ACC112 (cell line): Measurements from ENCODE around the gene GPR3.

Source experiments
- H2AFZ ChIP-seq: fragments of 200-600 bp; sonication (generic); one replicate; pipeline ENCODE4 v1.6.0; 2017; ENCODE audit warnings: antibody characterized with exemption, low read length; ENCODE audit not compliant: unreplicated experiment
- H3K27ac ChIP-seq: fragments of 200-600 bp; sonication (generic); 2 replicates; pipeline ENCODE4 v1.5.1; 2014; ENCODE audit warnings: low read depth, mild to moderate bottlenecking, antibody characterized with exemption, low read length, moderate library complexity
- H3K27me3 ChIP-seq: fragments of 200-600 bp; sonication (generic); 2 replicates; pipeline ENCODE4 v1.6.1; 2014; ENCODE audit warnings: mild to moderate bottlenecking, antibody characterized with exemption, low read length, moderate library complexity, mixed read lengths; ENCODE audit not compliant: insufficient read depth
- H3K36me3 ChIP-seq: fragments of 200-600 bp; sonication (generic); 2 replicates; pipeline ENCODE4 v1.6.1; 2016; ENCODE audit warnings: mild to moderate bottlenecking, antibody characterized with exemption, low read length, moderate library complexity, mixed read lengths; ENCODE audit not compliant: insufficient read depth
- H3K4me1 ChIP-seq: fragments of 200-600 bp; sonication (generic); one replicate; pipeline ENCODE4 v1.6.1; 2016; ENCODE audit warnings: low read length, mixed read lengths; ENCODE audit not compliant: insufficient read depth, unreplicated experiment, control insufficient read depth
- H3K4me3 ChIP-seq: fragments of 200-600 bp; sonication (generic); 2 replicates; pipeline ENCODE4 v1.5.1; 2014; ENCODE audit warnings: mild to moderate bottlenecking, low read depth, low read length
- H3K79me2 ChIP-seq: fragments of 200-600 bp; sonication (generic); one replicate; pipeline ENCODE4 v1.6.0; 2016; ENCODE audit warnings: low read length; ENCODE audit not compliant: control insufficient read depth, unreplicated experiment, insufficient read depth

Gene GPR3

GRCh38 chr1:27414091-27414490 lies 21.7 kb downstream of the GPR3 start:
- Histone ChIP-seq H3K4me3 (no peak overlapping the region), H3K79me2 (peaks cover 2% of the 10 kb centered on the region), H3K27me3 (no peaks in the 10 kb centered on the region), H2AFZ (no peak overlapping the region), H3K36me3 (peaks cover 39% of the 10 kb centered on the region), H3K27ac (no peak overlapping the region), H3K4me1 (peaks cover 14% of the 10 kb centered on the region)

DNA sequence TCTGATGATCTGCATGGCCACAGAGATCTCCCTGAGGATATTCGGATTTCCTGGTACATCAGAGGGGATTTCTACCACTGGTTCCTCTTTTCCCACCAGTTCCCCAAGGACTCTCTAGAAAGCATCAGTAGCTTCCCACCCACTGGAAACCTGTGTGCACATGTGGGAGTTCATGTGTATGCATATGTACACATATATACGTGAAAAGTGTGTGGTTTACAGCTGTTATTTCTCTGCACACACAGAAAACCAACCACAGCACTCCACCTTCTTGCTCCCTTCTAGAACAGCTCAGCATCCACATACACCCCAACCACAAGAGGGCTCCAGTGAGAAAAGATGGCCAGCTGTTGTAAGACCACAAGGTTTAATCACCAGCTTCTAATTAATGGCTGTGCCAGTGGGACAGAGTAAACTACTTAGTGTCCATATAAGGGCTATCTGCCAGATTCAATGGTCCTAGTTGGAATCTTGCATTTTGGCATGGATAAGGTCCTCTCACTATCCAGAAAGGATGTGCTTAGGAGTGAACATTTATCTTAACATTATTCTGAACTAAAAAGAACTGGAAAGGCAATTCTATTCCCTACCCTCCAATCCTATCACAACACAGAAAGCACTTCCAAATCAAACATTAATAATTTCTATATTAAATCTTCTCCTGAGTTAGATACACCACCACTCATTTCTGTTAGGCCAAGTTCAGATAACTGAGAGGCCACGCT lies 24.1 kb downstream of the GPR3 start:
- Histone ChIP-seq H3K27ac (no peak overlapping the region), H3K4me3 (no peak overlapping the region), H3K36me3 (peaks cover 32% of the 10 kb centered on the region), H3K27me3 (no peaks in the 10 kb centered on the region), H3K4me1 (peaks cover 19% of the 10 kb centered on the region), H2AFZ (no peak overlapping the region), H3K79me2 (peaks cover 15% of the 10 kb centered on the region)

DNA sequence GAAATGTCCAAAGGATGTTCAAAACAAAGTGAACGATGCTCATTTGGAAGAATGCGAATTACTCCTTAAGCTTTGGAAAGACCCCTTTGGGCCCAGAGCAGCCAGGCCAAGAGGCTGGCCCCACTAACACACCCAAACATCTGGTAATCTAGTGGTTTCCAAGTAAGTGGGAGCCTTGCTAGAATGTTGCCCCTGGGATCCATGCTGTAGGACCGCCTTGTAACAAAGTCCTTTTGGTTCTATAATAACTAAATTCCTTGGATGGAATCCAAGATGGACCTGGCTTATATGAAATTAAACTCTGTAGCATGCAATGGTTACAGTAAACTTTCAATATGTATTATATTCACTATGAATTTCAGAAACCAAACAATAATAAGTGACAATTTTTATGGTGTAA lies 25.3 kb downstream of the GPR3 start:
- H3K4me3 ChIP-seq, result no peak overlapping the region
- no peaks in the 10 kb centered on the region for H3K27me3 ChIP-seq
- peaks cover 16% of the 10 kb centered on the region for H3K79me2 ChIP-seq
- H3K36me3 ChIP-seq, result peaks cover 32% of the 10 kb centered on the region
- H2AFZ ChIP-seq, result no peak overlapping the region
- H3K4me1 ChIP-seq, result peaks cover 19% of the 10 kb centered on the region
- peak overlapping the region; percentile 81 for H3K27ac ChIP-seq

DNA sequence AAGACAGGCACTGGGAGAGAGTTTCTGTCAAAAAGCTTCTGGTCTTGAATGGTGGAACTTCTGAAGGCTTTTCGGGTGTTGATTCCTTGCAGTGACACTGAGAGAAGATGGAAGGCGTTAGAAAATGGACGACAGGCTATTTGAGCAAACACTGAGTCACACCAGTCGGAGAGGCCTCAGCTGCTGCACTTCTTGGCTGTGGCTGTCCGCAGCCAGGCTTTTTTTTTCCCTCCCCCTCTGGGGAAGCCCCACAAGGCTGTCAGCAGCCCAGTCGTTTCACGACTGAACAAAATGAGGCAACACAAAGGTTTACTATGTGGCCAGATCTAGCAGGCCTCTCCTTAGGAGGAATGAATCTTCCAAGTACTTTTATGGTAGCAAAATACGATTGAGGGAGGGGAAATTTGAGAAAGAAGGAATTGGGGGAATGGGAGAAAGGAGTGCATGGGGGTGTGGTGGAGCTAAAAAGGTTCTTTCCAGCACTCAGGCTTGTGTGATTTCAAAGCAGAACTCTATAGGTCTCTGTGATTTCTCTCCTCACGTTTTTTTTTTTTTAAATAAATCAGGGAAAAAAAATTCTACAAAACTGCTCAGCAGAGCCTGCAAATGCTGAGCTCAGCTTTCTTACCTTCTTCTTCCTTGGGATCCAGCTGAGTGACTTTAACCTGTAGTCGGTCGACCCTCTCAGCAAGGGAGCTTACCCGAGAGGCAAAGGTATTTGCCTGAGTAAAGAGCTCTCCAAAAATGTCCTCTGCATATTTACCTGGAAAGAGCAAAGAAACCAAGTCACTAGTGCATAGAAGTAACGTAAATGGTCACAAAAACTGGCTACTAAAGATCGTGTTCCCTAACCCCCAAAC lies 26.1 kb downstream of the GPR3 start:
- peaks cover 25% of the 10 kb centered on the region for H3K36me3 ChIP-seq
- H3K4me3 ChIP-seq, result no peak overlapping the region
- peaks cover 19% of the 10 kb centered on the region for H3K79me2 ChIP-seq
- peak overlapping the region; percentile 81 for H3K27ac ChIP-seq
- no peaks in the 10 kb centered on the region for H3K27me3 ChIP-seq
- H2AFZ ChIP-seq, result peak overlapping the region; percentile 53
- peaks cover 19% of the 10 kb centered on the region for H3K4me1 ChIP-seq

- H3K27me3 ChIP-seq, result no peaks in the 10 kb centered on the region
- H3K36me3 ChIP-seq, result peaks cover 3% of the 10 kb centered on the region; the same call in 1 of the 2 replicates
- H3K27ac ChIP-seq, result no peak overlapping the region
- H3K4me1 ChIP-seq, result peaks cover 16% of the 10 kb centered on the region
- H3K79me2 ChIP-seq, result peaks cover 31% of the 10 kb centered on the region
- no peak overlapping the region for H2AFZ ChIP-seq
- no peak overlapping the region for H3K4me3 ChIP-seq
Measured at GRCh38 chr1:27423709-27424108, 31.3 kb downstream of the GPR3 start.

GRCh38 chr1:27427329-27427728 lies 34.9 kb downstream of the GPR3 start:
- no peak overlapping the region for H2AFZ ChIP-seq
- H3K4me1 ChIP-seq, result peaks cover 25% of the 10 kb centered on the region
- no peak overlapping the region for H3K4me3 ChIP-seq
- H3K27me3 ChIP-seq, result no peaks in the 10 kb centered on the region
- peaks cover 42% of the 10 kb centered on the region for H3K79me2 ChIP-seq
- peaks cover 3% of the 10 kb centered on the region; the same call in 1 of the 2 replicates for H3K36me3 ChIP-seq
- H3K27ac ChIP-seq, result no peak overlapping the region

- H3K4me1 ChIP-seq, result peaks cover 25% of the 10 kb centered on the region
- no peaks in the 10 kb centered on the region for H3K27me3 ChIP-seq
- H3K36me3 ChIP-seq, result peaks cover 3% of the 10 kb centered on the region; the same call in 1 of the 2 replicates
- peaks cover 39% of the 10 kb centered on the region for H3K79me2 ChIP-seq
- H2AFZ ChIP-seq, result no peak overlapping the region
- no peak overlapping the region for H3K4me3 ChIP-seq
- no peak overlapping the region for H3K27ac ChIP-seq
Measured at GRCh38 chr1:27427816-27428315, 35.4 kb downstream of the GPR3 start.

- no peaks in the 10 kb centered on the region for H3K27me3 ChIP-seq
- H3K4me1 ChIP-seq, result peaks cover 25% of the 10 kb centered on the region
- H3K27ac ChIP-seq, result no peak overlapping the region
- H3K4me3 ChIP-seq, result no peak overlapping the region
- H2AFZ ChIP-seq, result no peak overlapping the region
- peaks cover 44% of the 10 kb centered on the region for H3K79me2 ChIP-seq
- peaks cover 3% of the 10 kb centered on the region; the same call in 1 of the 2 replicates for H3K36me3 ChIP-seq
Measured at GRCh38 chr1:27428316-27429028, 36.0 kb downstream of the GPR3 start.

GRCh38 chr1:27429029-27429425 lies 36.6 kb downstream of the GPR3 start:
- Histone ChIP-seq H3K36me3 (peaks cover 3% of the 10 kb centered on the region; the same call in 1 of the 2 replicates), H3K79me2 (peaks cover 45% of the 10 kb centered on the region), H3K4me1 (peaks cover 25% of the 10 kb centered on the region), H3K27me3 (no peaks in the 10 kb centered on the region), H3K27ac (no peak overlapping the region), H2AFZ (no peak overlapping the region), H3K4me3 (no peak overlapping the region)

GRCh38 chr1:27430903-27431600 lies 38.6 kb downstream of the GPR3 start:
- Histone ChIP-seq H2AFZ (no peak overlapping the region), H3K36me3 (peaks cover 3% of the 10 kb centered on the region; the same call in 1 of the 2 replicates), H3K79me2 (peaks cover 53% of the 10 kb centered on the region), H3K27me3 (no peaks in the 10 kb centered on the region), H3K27ac (0 out of 2 replicates have a peak overlapping the region, but pooled peaks have one; percentile 8), H3K4me1 (peaks cover 27% of the 10 kb centered on the region), H3K4me3 (no peak overlapping the region)
